T-helper 2 cell treated with Interferon-gamma antibody and Interleukin-4, amounts not matched to agents 5 μg/mL and 100 μg/mL, for 36 hours (primary cell): ENCODE measurements around the gene COQ8A.

Experiments
- DNase-seq: peaks from one replicate; pipeline ENCODE4 v3.0.0; 2021; ENCODE audit warnings: low spot score
- H3K27ac Mint-ChIP-seq: one replicate; pipeline ENCODE4 v1.8.0; 2021; ENCODE audit warnings: mild to moderate bottlenecking, mixed read lengths
- H3K27me3 Mint-ChIP-seq: one replicate; pipeline ENCODE4 v1.8.0; 2021; ENCODE audit warnings: low read depth, mixed read lengths
- H3K36me3 Mint-ChIP-seq: one replicate; pipeline ENCODE4 v1.8.0; 2021; ENCODE audit warnings: low read depth, mixed read lengths
- H3K4me1 Mint-ChIP-seq: one replicate; pipeline ENCODE4 v1.8.0; 2021; ENCODE audit warnings: low read depth, mixed read lengths
- H3K4me3 Mint-ChIP-seq: one replicate; pipeline ENCODE4 v1.8.0; 2022; ENCODE audit warnings: mild to moderate bottlenecking, moderate library complexity, mixed read lengths
- H3K9me3 Mint-ChIP-seq: one replicate; pipeline ENCODE4 v1.8.0; 2021; ENCODE audit warnings: mixed read lengths

COQ8A gene

GRCh38 chr1:226940029-226940805, at the start of gene COQ8A:
Gene COQ8A, plus strand, starts transcription at chr1:226940294. Its CDS starts 21,092 bp downstream, at chr1:226961386.
- Mint-ChIP-seq H3K4me3 (peak within 1 kb of the TSS; percentile 88), H3K4me1 (peaks cover 27% of the 10 kb centered on the region), H3K9me3 (peaks cover 15% of the 10 kb centered on the region), H3K36me3 (peaks cover 9% of the 10 kb centered on the region), H3K27ac (peak within 1 kb of the TSS; percentile 97), H3K27me3 (no peaks in the 10 kb centered on the region)
- peak; percentile 100 for DNase-seq

- no peak overlapping the region for H3K27ac Mint-ChIP-seq
- H3K4me3 Mint-ChIP-seq = no peak overlapping the region
- H3K27me3 Mint-ChIP-seq = no peaks in the 10 kb centered on the region
- peaks cover 11% of the 10 kb centered on the region for H3K4me1 Mint-ChIP-seq
- H3K36me3 Mint-ChIP-seq = peaks cover 4% of the 10 kb centered on the region
- no peak for DNase-seq
- no peaks in the 10 kb centered on the region for H3K9me3 Mint-ChIP-seq
These were observed 49.6 kb upstream of the COQ8A start for GRCh38 chr1:226890331-226891108.

- no peak for DNase-seq
- Mint-ChIP-seq H3K27ac (no peak overlapping the region), H3K4me3 (no peak overlapping the region), H3K36me3 (no peaks in the 10 kb centered on the region), H3K9me3 (no peaks in the 10 kb centered on the region), H3K4me1 (peaks cover 2% of the 10 kb centered on the region), H3K27me3 (no peaks in the 10 kb centered on the region)
These were observed 48.7 kb upstream of the COQ8A start for GRCh38 chr1:226891346-226891745.

GRCh38 chr1:226891846-226892523, 48.1 kb upstream of the COQ8A start:
- Mint-ChIP-seq H3K27ac (peak overlapping the region; percentile 21), H3K9me3 (no peaks in the 10 kb centered on the region)

GRCh38 chr1:226892524-226892875, 47.6 kb upstream of the COQ8A start:
- Mint-ChIP-seq H3K4me3 (no peak overlapping the region), H3K4me1 (no peaks in the 10 kb centered on the region), H3K9me3 (no peaks in the 10 kb centered on the region), H3K36me3 (no peaks in the 10 kb centered on the region), H3K27ac (no peak overlapping the region), H3K27me3 (no peaks in the 10 kb centered on the region)
- no peak for DNase-seq

More at GRCh38 chr1:226891846-226892523, 48.1 kb upstream of the COQ8A start:
- Mint-ChIP-seq H3K36me3 (no peaks in the 10 kb centered on the region), H3K27me3 (no peaks in the 10 kb centered on the region), H3K4me3 (no peak overlapping the region), H3K4me1 (no peaks in the 10 kb centered on the region)
- DNase-seq = no peak

- Mint-ChIP-seq H3K36me3 (no peaks in the 10 kb centered on the region), H3K4me3 (no peak overlapping the region), H3K4me1 (no peaks in the 10 kb centered on the region), H3K27me3 (no peaks in the 10 kb centered on the region), H3K9me3 (no peaks in the 10 kb centered on the region), H3K27ac (no peak overlapping the region)
- DNase-seq = no peak
These were observed 46.2 kb upstream of the COQ8A start for GRCh38 chr1:226893936-226894335.

GRCh38 chr1:226894826-226895225, 45.3 kb upstream of the COQ8A start:
- no peaks in the 10 kb centered on the region for H3K9me3 Mint-ChIP-seq
- H3K4me1 Mint-ChIP-seq = no peaks in the 10 kb centered on the region
- no peaks in the 10 kb centered on the region for H3K27me3 Mint-ChIP-seq
- no peak for DNase-seq
- H3K4me3 Mint-ChIP-seq = no peak overlapping the region
- H3K27ac Mint-ChIP-seq = no peak overlapping the region
- H3K36me3 Mint-ChIP-seq = no peaks in the 10 kb centered on the region

- H3K9me3 Mint-ChIP-seq = no peaks in the 10 kb centered on the region
- DNase-seq = no peak
- no peaks in the 10 kb centered on the region for H3K27me3 Mint-ChIP-seq
- no peak overlapping the region for H3K27ac Mint-ChIP-seq
- H3K4me3 Mint-ChIP-seq = no peak overlapping the region
- H3K4me1 Mint-ChIP-seq = no peaks in the 10 kb centered on the region
- no peaks in the 10 kb centered on the region for H3K36me3 Mint-ChIP-seq
These were observed 44.5 kb upstream of the COQ8A start for GRCh38 chr1:226895644-226896043.

- no peaks in the 10 kb centered on the region for H3K27me3 Mint-ChIP-seq
- H3K36me3 Mint-ChIP-seq = no peaks in the 10 kb centered on the region
- no peak overlapping the region for H3K27ac Mint-ChIP-seq
- DNase-seq = no peak
- H3K9me3 Mint-ChIP-seq = no peaks in the 10 kb centered on the region
- H3K4me1 Mint-ChIP-seq = no peaks in the 10 kb centered on the region
- no peak overlapping the region for H3K4me3 Mint-ChIP-seq
These were observed 41.8 kb upstream of the COQ8A start for GRCh38 chr1:226898246-226898645.

GRCh38 chr1:226901421-226901820, 38.7 kb upstream of the COQ8A start:
- no peak overlapping the region for H3K4me3 Mint-ChIP-seq
- H3K36me3 Mint-ChIP-seq = no peaks in the 10 kb centered on the region
- DNase-seq = no peak
- no peaks in the 10 kb centered on the region for H3K4me1 Mint-ChIP-seq
- H3K27me3 Mint-ChIP-seq = no peaks in the 10 kb centered on the region
- no peak overlapping the region for H3K27ac Mint-ChIP-seq
- H3K9me3 Mint-ChIP-seq = no peaks in the 10 kb centered on the region

- Mint-ChIP-seq H3K36me3 (no peaks in the 10 kb centered on the region), H3K4me1 (no peaks in the 10 kb centered on the region), H3K27ac (no peak overlapping the region), H3K27me3 (no peaks in the 10 kb centered on the region), H3K4me3 (no peak overlapping the region), H3K9me3 (no peaks in the 10 kb centered on the region)
- no peak for DNase-seq
These were observed 37.5 kb upstream of the COQ8A start for GRCh38 chr1:226902601-226903000.

GRCh38 chr1:226903819-226904716, 36.0 kb upstream of the COQ8A start:
- H3K27me3 Mint-ChIP-seq = no peaks in the 10 kb centered on the region
- DNase-seq = no peak
- no peaks in the 10 kb centered on the region for H3K4me1 Mint-ChIP-seq
- peak overlapping the region; percentile 21 for H3K27ac Mint-ChIP-seq
- H3K4me3 Mint-ChIP-seq = no peak overlapping the region
- no peaks in the 10 kb centered on the region for H3K36me3 Mint-ChIP-seq
- no peaks in the 10 kb centered on the region for H3K9me3 Mint-ChIP-seq

GRCh38 chr1:226904772-226905171, 35.3 kb upstream of the COQ8A start:
- no peaks in the 10 kb centered on the region for H3K4me1 Mint-ChIP-seq
- no peaks in the 10 kb centered on the region for H3K27me3 Mint-ChIP-seq
- H3K9me3 Mint-ChIP-seq = no peaks in the 10 kb centered on the region
- no peaks in the 10 kb centered on the region for H3K36me3 Mint-ChIP-seq
- no peak overlapping the region for H3K4me3 Mint-ChIP-seq
- no peak overlapping the region for H3K27ac Mint-ChIP-seq
- DNase-seq = no peak
